OCI-LY3 (cell line): ENCODE measurements around the gene PAGR1.
A peak's percentile ranks its signal among the peaks of the same experiment; 100 is the strongest.

ENCODE experiments used
- H2AFZ ChIP-seq: fragments of 200-600, 300-600 bp; shearing (Covaris generic); 2 replicates; pipeline ENCODE4 v1.6.0; 2014; ENCODE audit warnings: antibody characterized with exemption, low read depth, low read length
- H3K27ac ChIP-seq: fragments of 200-600, 300-600 bp; sonication (generic); 2 replicates; pipeline ENCODE4 v1.5.1; 2014; ENCODE audit warnings: mild to moderate bottlenecking, low read length, moderate library complexity, mixed read lengths
- H3K27me3 ChIP-seq: fragments of 200-600, 300-600 bp; sonication (generic); 2 replicates; pipeline ENCODE4 v1.6.1; 2014; ENCODE audit warnings: low read depth, low read length, mixed read lengths
- H3K36me3 ChIP-seq: fragments of 200-600, 300-600 bp; sonication (generic); replicated peaks from 2 replicates; pipeline ENCODE3; 2014; ENCODE audit warnings: low read depth, low read length, mixed read lengths
- H3K4me1 ChIP-seq: fragments of 300-600, 200-600 bp; sonication (generic); 2 replicates; pipeline ENCODE4 v1.6.1; 2014; ENCODE audit warnings: low read length, mixed read lengths
- H3K4me2 ChIP-seq: fragments of 200-600, 300-600 bp; sonication (generic); 2 replicates; pipeline ENCODE4 v1.6.1; 2014; ENCODE audit warnings: low read length, mixed read lengths
- H3K4me3 ChIP-seq: fragments of 300-600, 200-600 bp; sonication (generic); 2 replicates; pipeline ENCODE4 v1.5.1; 2014; ENCODE audit warnings: antibody characterized with exemption, mild to moderate bottlenecking, low read length, moderate library complexity
- H3K79me2 ChIP-seq: fragments of 300-600, 200-600 bp; shearing (Covaris generic); 2 replicates; pipeline ENCODE4 v1.6.1; 2014; ENCODE audit warnings: mild to moderate bottlenecking, low read length, mixed read lengths
- H3K9ac ChIP-seq: fragments of 300-600, 200-600 bp; shearing (Covaris generic); 2 replicates; pipeline ENCODE4 v1.6.0; 2014; ENCODE audit warnings: mild to moderate bottlenecking, low read length, moderate library complexity
- H3K9me3 ChIP-seq: fragments of 200-600, 300-600 bp; shearing (Covaris generic); 2 replicates; pipeline ENCODE4 v1.6.1; 2014; ENCODE audit warnings: low read length, mixed read lengths; ENCODE audit not compliant: insufficient read depth
- H4K20me1 ChIP-seq: fragments of 200-600, 300-600 bp; sonication (generic); 2 replicates; pipeline ENCODE4 v1.6.1; 2016; ENCODE audit warnings: low read length, mixed read lengths; ENCODE audit not compliant: insufficient read depth
- EZH2phosphoT487 ChIP-seq: fragments of 200-600 bp; shearing (Covaris generic); IDR thresholded peaks from 2 replicates; pipeline ENCODE4 v1.6.1; 2018; ENCODE audit warnings: antibody characterized with exemption, mixed run types, low read depth
- TF ChIP-seq, protein P1 (sequence below): fragments of 200-600, 300-600 bp; sonication (generic); IDR thresholded peaks from 2 replicates; pipeline ENCODE4 v1.5.1; 2014; ENCODE audit warnings: antibody characterized with exemption, low read length, low read depth

PAGR1 gene

GRCh38 chr16:29806099-29806579, 9.8 kb upstream of the PAGR1 start, which contains the start of gene MAZ:
Gene MAZ (plus strand): TSS chr16:29806529. CDS start chr16:29806702, 173 bp downstream.
- Histone ChIP-seq H3K4me2 (peak within 1 kb of the TSS; percentile 97), H3K27ac (peak within 1 kb of the TSS; percentile 87), H3K4me1 (peaks cover 57% of the 10 kb centered on the region), H3K9me3 (no peaks in the 10 kb centered on the region), H3K4me3 (peak within 1 kb of the TSS; percentile 84), H3K79me2 (peaks cover 28% of the 10 kb centered on the region), H2AFZ (no peak within 1 kb of the TSS), H3K27me3 (no peaks in the 10 kb centered on the region), H4K20me1 (peaks cover 25% of the 10 kb centered on the region), H3K9ac (peak within 1 kb of the TSS; percentile 98), H3K36me3 (peaks cover 59% of the 10 kb centered on the region)
- TF ChIP-seq EZH2phosphoT487: no peak
- TF ChIP-seq, protein P1, sequence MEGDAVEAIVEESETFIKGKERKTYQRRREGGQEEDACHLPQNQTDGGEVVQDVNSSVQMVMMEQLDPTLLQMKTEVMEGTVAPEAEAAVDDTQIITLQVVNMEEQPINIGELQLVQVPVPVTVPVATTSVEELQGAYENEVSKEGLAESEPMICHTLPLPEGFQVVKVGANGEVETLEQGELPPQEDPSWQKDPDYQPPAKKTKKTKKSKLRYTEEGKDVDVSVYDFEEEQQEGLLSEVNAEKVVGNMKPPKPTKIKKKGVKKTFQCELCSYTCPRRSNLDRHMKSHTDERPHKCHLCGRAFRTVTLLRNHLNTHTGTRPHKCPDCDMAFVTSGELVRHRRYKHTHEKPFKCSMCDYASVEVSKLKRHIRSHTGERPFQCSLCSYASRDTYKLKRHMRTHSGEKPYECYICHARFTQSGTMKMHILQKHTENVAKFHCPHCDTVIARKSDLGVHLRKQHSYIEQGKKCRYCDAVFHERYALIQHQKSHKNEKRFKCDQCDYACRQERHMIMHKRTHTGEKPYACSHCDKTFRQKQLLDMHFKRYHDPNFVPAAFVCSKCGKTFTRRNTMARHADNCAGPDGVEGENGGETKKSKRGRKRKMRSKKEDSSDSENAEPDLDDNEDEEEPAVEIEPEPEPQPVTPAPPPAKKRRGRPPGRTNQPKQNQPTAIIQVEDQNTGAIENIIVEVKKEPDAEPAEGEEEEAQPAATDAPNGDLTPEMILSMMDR: no peak

- peak overlapping the region; percentile 87 for H3K27ac ChIP-seq
- H3K36me3 ChIP-seq: peaks cover 52% of the 10 kb centered on the region
- peak overlapping the region; percentile 84 for H3K4me3 ChIP-seq
- no peak overlapping the region for H2AFZ ChIP-seq
- peaks cover 64% of the 10 kb centered on the region for H3K4me1 ChIP-seq
- peak overlapping the region; percentile 97 for H3K4me2 ChIP-seq
- peaks cover 25% of the 10 kb centered on the region for H4K20me1 ChIP-seq
- TF ChIP-seq, protein P1: no peak
- no peak for TF ChIP-seq EZH2phosphoT487
- peaks cover 28% of the 10 kb centered on the region for H3K79me2 ChIP-seq
- no peaks in the 10 kb centered on the region for H3K9me3 ChIP-seq
- H3K9ac ChIP-seq: peak overlapping the region; percentile 98
- H3K27me3 ChIP-seq: no peaks in the 10 kb centered on the region
Measured at GRCh38 chr16:29806641-29807425, 9.1 kb upstream of the PAGR1 start.

- peak overlapping the region; percentile 84 for H3K4me3 ChIP-seq
- peak overlapping the region; percentile 97 for H3K4me2 ChIP-seq
- peak overlapping the region; percentile 98 for H3K9ac ChIP-seq
- peak overlapping the region; percentile 70 for H3K27ac ChIP-seq
- no peaks in the 10 kb centered on the region for H3K9me3 ChIP-seq
- peaks cover 28% of the 10 kb centered on the region for H3K79me2 ChIP-seq
- H3K27me3 ChIP-seq: no peaks in the 10 kb centered on the region
- no peak overlapping the region for H2AFZ ChIP-seq
- H3K36me3 ChIP-seq: peaks cover 52% of the 10 kb centered on the region
- H4K20me1 ChIP-seq: peaks cover 25% of the 10 kb centered on the region
- peaks cover 64% of the 10 kb centered on the region for H3K4me1 ChIP-seq
- TF ChIP-seq EZH2phosphoT487: no peak
- TF ChIP-seq, protein P1: peak; percentile 45
Measured at GRCh38 chr16:29807426-29808218, 8.3 kb upstream of the PAGR1 start.
